GM15510 (cell line): Measurements from ENCODE around the gene TLX2.

Experiments used
- POLR2A ChIP-seq: IDR thresholded peaks from 3 replicates; pipeline ENCODE4 v1.6.1; 2011; ENCODE audit warnings: borderline replicate concordance; ENCODE audit not compliant: insufficient read length; ENCODE audit errors: extremely low read depth

TLX2 gene

DNA sequence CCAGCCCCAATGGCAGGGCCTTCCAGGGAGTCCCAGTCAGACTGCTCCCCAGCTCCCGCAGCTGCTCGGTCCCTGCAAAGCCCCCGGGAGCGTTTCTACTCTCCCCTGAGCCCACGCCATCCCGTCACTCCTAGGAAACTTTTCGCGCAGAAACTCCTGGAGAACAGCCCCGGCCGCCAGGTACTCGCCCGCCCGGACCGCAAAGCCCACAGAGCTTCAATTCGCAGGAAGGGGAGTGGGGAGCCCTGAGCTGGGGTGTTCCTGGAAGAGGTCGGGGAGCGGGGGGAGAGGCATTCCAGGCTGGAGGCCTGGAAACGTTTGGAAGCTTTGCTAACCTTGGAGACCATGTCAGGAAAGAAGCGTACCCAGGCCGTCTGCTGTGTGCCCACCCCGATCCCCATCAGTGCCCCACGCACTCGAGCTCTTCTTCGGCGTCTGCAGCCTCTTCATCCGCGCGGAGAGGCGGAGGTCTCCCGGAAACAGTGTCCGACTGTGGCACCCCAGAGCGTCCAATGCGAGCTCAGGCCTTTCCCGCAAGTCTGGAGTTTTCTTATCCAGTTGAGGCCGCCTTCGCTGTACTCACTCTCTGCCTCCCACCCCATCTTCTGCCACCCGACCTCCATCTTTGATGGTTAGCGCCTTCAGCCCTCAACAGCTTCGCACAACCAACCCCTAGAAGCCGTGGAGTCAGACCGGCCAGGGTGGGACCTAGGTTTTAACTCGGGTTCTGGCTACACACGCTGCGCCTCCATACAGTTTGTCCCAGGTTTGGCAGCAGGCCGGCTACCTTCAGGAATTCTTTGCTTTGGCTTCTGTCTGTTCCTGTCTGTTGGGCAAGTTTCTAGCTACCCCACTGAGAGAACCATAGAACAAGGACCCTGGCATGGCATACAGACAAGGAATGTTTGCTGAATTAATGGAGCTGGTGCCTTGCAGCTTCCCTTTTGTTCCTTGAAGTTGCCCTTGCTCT is 10.5 kb upstream of the TLX2 start:
- no peak for TF ChIP-seq POLR2A

DNA sequence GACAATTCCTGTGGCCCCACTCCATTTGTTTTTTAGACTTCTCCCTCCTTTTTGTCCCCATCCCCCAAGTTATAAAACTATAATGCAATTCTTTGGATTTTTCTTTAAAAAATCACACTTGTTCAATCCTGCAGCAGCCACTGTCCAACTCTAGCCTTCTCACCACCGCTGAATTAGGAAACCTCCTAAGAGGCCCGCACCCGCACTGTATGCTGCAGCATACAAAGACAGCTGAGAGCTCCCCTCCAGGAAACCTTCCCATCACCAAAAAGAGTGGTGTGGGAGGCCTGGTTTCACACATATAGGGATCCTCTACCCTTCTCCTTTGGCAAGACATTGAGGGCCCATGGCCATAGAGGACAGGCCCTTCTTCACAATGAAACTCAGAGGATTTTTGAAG is 9.7 kb upstream of the TLX2 start:
- no peak for TF ChIP-seq POLR2A

DNA sequence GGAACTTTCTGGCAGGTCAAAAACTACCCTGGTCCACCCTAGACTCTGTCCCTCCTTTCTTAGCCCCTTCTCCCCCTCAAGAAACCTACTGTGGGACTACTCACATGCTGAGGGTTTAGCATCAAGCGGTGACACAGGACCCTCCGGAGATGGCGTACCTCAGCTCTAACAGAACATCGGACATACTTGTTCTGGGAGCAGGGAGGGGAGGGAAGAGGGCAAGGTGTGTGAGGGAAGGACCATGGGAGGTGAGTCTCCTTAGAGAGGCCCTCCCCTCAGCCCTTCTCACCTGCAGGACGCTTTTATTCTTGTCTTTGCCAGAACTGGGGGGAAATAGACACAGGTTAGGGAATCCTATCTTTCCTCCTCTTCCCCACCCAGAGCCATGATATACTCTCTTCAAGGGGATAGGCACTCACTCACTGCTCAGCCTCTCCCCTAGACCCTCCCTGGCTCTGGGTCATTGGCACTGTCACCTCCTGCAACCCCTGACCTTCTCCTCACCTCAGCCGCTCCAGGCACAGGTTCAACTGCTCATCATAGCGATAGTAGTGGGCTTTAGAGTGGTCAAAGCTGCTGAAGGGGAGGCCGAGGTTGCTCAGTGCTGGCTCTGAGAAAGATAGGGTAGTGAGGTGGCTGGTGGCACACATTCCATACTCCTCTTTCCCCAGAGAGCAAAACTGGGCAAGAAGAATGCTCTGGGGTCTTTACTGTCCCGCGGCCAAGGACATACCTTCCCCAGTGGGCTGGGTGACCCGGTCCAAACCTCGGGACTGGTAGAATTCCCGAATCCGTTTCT is 8.6 kb upstream of the TLX2 start:
- TF ChIP-seq POLR2A: no peak

DNA sequence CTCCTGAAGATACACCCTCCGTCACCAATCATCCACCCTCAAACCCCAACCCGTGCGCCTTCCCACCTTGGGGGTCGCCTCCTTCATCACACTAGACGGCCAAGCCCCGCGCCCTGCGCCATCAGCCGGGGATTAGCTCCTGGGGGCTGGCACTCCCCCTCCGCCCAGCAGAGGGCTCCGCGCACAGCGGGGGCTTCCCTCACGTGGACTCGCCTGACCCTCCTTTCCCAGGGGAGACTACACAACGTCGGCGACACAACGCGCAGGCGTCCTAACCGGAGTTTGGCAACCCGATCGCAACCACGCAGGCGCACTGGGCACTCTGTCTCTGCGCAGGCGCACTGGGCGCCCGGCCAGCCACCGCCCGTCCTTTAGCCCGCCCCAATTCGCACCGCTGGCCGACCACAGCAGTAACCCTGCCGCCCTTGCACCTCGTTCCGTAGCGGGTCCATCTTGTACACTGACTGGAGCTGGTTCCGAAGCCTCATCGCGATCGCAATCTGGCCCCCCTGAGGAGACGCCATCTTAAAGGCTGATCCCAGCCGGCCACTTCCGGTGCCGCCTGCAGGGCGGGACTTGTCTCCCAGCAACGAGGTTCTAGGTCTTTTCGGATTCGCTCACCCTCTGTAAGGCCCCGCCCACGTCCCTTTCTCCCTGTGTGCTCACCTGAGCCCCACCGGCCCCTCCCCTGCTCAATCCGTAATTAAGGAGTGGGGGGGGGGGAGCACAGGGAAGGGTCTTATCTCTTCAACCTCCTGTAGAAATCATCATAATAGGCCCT is 6.9 kb upstream of the TLX2 start, which contains the start of gene PCGF1:
Gene PCGF1 (minus strand): TSS at position 551 of the 781 bp plus-strand sequence. CDS start 27 bp downstream, at position 524.
- peak; percentile 78 for TF ChIP-seq POLR2A

DNA sequence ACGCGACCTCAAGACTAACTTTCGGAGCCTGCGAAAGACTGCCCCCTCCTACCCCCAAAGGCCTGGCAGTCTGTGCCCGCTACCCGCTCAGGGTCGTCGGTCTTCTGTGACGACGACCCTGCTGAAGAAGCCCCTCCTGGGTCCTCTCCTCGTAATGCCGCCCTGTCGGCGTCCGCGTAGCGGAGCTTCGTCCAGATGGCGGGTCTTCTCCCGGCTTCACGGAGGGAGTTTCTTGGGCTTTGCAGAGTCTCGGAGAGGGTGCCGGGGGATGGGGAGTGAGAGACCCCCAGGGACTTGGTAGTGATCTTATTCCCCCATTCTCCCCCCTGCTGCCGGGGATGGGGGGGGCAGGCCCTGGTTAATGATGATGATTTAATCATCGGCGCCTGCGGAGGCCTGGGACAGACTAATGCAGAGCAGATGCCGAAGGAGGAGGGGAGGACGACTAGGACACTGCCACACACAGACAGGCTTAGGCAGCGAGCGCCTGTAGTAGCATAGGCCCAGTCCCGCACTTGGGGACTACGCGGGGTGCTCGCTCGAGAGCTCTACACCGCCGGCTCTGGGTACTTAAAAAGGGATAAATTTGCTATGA is 6.2 kb upstream of the TLX2 start:
- no peak for TF ChIP-seq POLR2A

DNA sequence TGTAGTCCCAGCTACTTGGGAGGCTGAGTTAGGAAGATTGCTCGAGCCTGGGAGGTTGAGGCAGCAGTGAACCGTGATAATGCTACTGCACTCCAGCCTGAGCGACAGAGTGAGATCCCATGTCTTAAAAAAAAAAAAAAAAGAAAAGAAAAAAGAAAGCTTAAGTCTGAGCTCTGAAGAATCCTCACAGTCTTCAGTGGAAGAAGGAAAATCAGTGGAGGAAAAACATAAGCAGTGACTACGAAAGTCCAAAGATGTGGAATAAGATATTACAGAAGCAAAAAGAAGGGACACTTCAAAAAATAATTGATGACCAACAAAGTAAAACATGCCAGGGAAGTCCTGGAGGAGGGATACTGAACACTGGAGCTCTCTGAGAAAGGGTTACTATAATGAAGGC is 4.0 kb upstream of the TLX2 start:
- no peak for TF ChIP-seq POLR2A

DNA sequence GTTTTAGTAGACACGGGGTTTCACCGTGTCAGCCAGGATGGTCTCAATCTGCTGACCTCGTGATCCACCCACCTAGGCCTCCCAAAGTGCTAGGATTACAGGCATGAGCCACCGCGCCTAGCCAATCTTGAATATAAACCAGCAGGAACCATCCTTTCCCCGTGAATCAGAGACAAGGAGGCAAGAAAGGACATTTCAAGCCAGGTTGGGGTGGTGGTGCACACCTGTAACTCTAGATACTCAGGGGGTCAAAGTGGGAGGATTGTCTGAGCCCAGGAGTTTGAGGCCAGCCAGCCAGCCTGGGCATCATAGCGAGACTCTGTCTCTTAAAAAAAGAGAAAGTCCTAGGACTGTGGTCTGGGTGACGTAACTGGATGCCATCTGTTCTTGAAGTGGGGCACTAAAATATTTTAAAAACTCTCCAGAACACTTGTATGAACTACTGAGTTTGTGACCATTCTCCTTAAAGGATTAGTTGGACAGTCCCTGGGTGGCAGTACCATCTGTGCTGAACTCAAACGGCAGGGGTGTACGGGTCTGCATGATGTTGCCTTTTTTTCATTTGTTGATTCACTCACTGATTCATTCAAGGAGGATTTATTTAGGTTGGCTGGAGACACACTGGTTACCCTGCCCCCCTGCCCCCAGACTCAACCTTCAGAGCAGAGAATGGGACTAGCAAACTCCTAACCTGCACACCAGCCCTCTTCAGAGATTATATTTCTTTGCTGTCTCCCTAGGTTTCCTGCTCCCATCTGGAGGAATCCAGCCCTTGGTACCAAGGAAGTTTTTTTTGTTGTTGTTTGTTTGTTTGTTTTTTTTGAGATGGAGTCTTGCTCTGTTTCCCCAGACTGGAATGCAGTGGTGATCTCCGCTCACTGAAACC is 2.9 kb upstream of the TLX2 start:
- TF ChIP-seq POLR2A: no peak

DNA sequence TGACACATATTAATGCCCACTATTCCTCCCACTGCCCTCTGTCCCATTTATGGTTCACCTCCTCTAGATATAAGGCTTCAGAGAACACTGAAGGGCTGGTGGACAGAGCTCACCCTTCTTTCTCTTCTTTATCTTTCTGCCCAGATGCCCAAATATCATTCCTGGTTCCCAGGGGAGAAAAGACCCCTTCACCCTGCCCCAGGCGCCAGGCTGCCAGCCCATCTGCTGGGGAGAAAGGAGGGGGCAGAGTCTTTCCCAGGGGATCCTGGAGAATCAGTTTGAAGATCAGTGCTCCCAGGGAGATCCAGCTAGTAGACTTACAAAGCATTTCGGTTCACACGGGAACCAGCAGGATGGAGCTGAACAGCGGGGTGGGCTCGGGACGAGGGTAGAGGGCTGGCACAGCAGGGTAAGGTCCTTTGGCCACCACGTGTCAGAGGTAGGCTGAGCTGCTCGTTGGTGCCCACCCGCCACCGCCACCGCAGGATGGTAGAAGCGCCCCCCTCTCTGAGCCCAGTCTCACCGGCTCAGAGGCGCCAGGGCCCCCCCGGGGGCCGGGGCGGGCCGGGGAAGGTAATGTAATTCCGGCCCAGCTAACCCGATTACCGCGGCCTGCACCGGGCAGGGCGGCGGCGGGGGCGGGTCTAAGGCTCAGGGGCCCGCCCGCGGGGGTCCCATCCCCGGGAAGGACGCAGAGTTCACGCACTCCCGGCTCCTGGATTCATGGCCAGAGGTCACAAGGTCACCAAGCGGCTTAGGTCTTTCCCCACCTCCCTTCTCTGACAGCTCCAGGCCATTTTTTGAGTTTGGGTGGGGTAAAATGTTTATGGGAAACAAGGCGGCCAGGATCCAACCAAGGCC is 1.3 kb upstream of the TLX2 start:
- TF ChIP-seq POLR2A: no peak

DNA sequence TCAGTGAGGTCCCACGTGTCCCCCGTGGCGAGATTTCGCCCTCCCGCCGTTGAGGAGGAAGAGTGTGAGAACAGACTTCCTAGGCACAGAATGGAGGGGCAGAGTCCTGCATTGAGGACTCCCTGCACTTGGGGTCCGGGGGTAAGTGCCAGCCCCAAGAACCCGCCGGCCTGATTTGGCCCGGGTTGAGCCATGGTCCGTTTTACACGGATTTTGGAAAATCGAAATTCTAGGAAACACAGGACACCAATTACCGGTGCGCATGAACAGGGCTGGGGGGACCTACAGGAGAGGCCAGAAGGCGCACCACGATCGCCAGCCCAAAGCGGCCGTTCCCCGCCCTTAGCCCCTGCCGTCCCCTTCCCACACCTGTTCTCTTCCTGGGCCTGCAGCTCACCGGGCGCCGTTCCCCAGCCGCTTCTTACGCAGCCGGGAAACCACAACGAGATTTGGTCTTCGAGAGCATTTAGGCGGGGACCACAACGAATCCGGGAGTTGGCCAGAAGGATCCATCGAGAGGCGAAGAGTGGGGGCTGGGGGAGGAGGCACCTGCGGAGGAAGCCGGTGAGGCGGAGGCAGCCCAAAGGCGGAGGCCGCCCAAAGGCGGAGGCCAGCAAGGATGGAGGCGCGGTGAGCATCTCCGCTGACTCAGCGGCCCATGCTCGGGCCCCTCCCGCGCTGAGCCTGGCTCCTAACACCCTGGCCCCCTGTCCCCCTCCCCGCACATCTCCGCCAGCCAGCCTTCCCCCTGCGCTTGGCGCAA is 464 bp upstream of the TLX2 start:
- no peak for TF ChIP-seq POLR2A

DNA sequence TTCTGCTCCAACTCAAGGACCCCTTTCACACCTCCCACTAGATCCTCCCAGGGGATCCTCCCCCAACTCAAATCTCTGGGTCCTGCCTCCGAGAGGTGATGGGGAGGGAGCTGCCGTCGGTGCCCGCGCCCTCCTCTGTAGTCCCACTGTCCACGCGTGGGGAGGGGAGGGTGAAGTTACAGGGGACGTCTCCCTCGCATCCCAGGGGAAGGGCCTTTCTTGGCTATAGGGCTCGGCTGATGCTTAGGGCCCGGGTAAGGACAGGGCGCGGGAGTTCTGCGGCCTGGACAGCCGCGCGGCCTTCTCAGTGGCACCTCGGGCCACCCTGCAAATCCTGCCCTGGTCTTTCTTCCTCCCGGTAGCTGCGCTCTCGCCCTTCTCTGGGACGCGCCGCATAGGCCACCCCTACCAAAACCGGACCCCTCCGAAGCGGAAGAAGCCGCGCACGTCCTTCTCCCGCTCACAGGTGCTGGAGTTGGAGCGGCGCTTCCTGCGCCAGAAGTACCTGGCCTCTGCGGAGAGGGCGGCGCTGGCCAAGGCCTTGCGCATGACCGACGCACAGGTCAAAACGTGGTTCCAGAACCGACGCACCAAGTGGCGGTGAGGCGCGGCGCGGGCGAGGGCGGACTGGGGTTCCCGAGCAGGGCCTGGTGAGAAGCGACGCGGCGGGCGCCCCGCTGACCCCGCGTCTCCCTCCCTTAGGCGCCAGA is 1.2 kb downstream of the TLX2 start:
- TF ChIP-seq POLR2A: no peak

DNA sequence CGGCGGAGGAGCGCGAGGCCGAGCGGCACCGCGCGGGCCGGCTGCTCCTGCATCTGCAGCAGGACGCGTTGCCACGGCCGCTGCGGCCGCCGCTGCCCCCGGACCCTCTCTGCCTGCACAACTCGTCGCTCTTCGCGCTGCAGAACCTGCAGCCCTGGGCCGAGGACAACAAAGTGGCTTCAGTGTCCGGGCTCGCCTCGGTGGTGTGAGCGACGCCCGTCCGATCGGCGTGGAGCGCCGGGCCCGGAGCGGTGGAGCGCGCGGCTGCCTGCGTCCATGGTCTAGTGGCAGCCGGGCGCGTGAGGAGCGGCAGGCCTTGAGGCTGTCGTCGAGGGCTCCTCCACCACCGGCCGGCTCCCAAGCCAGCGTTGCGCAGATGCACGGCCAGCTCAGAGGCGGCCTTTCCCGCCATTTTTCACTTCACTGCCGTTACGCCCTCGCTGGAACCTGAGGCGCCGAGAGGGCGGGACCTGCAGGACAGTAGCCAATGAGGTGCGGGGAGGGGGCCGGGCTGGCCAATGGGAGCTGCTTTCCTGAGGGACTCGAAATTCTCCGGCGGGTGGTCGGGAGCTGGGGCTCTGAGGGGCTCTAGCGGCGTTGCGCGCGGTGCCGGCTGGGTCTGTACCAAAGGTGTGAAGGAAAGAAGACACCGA is 1.9 kb downstream of the TLX2 start:
- no peak for TF ChIP-seq POLR2A

DNA sequence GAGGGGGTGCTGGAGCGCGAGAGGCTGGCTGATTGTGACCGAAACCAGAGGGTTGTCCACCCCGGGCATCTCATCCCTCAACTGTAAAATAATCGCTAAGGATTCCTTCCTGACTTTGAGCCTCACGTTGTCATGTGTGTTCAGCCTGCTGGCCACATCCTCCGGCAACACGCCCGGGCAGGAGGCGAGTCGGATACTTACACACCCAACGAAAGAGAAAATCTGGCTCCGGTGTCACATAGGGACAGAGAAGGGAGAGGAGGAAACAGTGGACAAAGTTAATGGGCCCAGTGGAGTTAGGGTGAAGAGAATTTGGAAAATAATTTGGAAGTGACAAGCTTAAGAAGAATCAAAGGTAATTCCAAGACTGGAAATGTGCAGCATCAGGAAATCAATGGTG is 2.4 kb downstream of the TLX2 start:
- TF ChIP-seq POLR2A: no peak
